Coronary artery (tissue), 2 donors: ENCODE measurements around the gene KRTAP6-2.

ENCODE experiments used
- DNase-seq: peaks from one replicate; pipeline ENCODE4 v3.0.0-alpha.2; 2017; ENCODE audit warnings: low spot score
- H3K27ac ChIP-seq, 2 donors: fragments of 200-600 bp; sonication (generic); one replicate each; pipeline ENCODE4 v1.5.1; 2016 to 2019
- H3K4me3 ChIP-seq: fragments of 200-600 bp; sonication (generic); 2 replicates; pipeline ENCODE4 v1.5.1; 2016; ENCODE audit warnings: mild to moderate bottlenecking, moderate library complexity
- CTCF ChIP-seq: fragments of 200-600 bp; sonication (generic); IDR thresholded peaks from one replicate; pipeline ENCODE4 v1.5.1; 2019; ENCODE audit warnings: antibody characterized with exemption

The KRTAP6-2 gene

GRCh38 chr21:30612132-30612531 is 13.4 kb upstream of the KRTAP6-2 start:
- Histone ChIP-seq H3K4me3 (no peak overlapping the region), H3K27ac (no peak overlapping the region)
- DNase-seq: no peak
- no peak for TF ChIP-seq CTCF

- no peak for TF ChIP-seq CTCF
- no peak for DNase-seq
- no peak overlapping the region for H3K27ac ChIP-seq
- H3K4me3 ChIP-seq: no peak overlapping the region
These were observed 7.3 kb upstream of the KRTAP6-2 start for GRCh38 chr21:30605968-30606367.

GRCh38 chr21:30600787-30601186 is 2.1 kb upstream of the KRTAP6-2 start, which contains the start of gene KRTAP22-1:
Gene KRTAP22-1 (plus strand): TSS chr21:30601087.
- DNase-seq: no peak
- no peak for TF ChIP-seq CTCF
- Histone ChIP-seq H3K27ac (no peak within 1 kb of the TSS), H3K4me3 (no peak within 1 kb of the TSS)

- DNase-seq: no peak
- no peak for TF ChIP-seq CTCF
- H3K4me3 ChIP-seq: no peak within 1 kb of the TSS
- H3K27ac ChIP-seq: no peak within 1 kb of the TSS
These were observed 6.6 kb downstream of the KRTAP6-2 start, which contains the start of gene KRTAP6-3 for GRCh38 chr21:30592140-30592539. Gene KRTAP6-3 (plus strand): TSS chr21:30592440. CDS start chr21:30592446, 6 bp downstream.

GRCh38 chr21:30590297-30590696 is 8.4 kb downstream of the KRTAP6-2 start, which contains the start of gene KRTAP22-2:
Gene KRTAP22-2 (minus strand): TSS chr21:30590397.
- DNase-seq: no peak
- Histone ChIP-seq H3K4me3 (no peak within 1 kb of the TSS), H3K27ac (no peak within 1 kb of the TSS)
- no peak for TF ChIP-seq CTCF

- no peak for TF ChIP-seq CTCF
- Histone ChIP-seq H3K4me3 (no peak overlapping the region), H3K27ac (no peak overlapping the region)
- no peak for DNase-seq
These were observed 15.8 kb downstream of the KRTAP6-2 start for GRCh38 chr21:30582870-30583269.

GRCh38 chr21:30580132-30580531 is 18.6 kb downstream of the KRTAP6-2 start:
- no peak for TF ChIP-seq CTCF
- H3K4me3 ChIP-seq: no peak overlapping the region
- H3K27ac ChIP-seq: no peak overlapping the region
- DNase-seq: no peak
